ENCODE data around the gene KYAT1.

Gene KYAT1

GRCh38 chr9:128905964-128906363, 24.2 kb upstream of the KYAT1 start:
- Histone ChIP-seq H3K27ac (ENCODE audit: low read depth, low read length, poor library complexity, severe bottlenecking) (no peak overlapping the region), H3K4me3 (ENCODE audit: low read depth, low read length, poor library complexity, severe bottlenecking) (no peak overlapping the region), H3K27me3 (ENCODE audit: insufficient read depth, low read length) (no peaks in the 10 kb centered on the region), H3K4me2 (ENCODE audit: low read length) (no peak overlapping the region), H3K79me2 (ENCODE audit: insufficient read depth, low read length) (no peaks in the 10 kb centered on the region), H4K20me1 (ENCODE audit: insufficient read depth, low read length) (no peaks in the 10 kb centered on the region), H3K9me2 (ENCODE audit: low read depth, low read length) (no peaks in the 10 kb centered on the region), H3K9me3 (ENCODE audit: low read length) (no peaks in the 10 kb centered on the region), H3F3A (ENCODE audit: insufficient read depth, low read length) (no peaks in the 10 kb centered on the region), H3K36me3 (ENCODE audit: insufficient read depth, low read length) (peaks cover 29% of the 10 kb centered on the region), H2AFZ (ENCODE audit: low read length) (no peak overlapping the region), H3K9ac (ENCODE audit: low read length) (no peak overlapping the region), H3K4me1 (ENCODE audit: insufficient read depth, low read length, severe bottlenecking) (peaks cover 17% of the 10 kb centered on the region)
- TF ChIP-seq CTCF (IDR thresholded peaks at IDR 0.05; ENCODE audit: low read length) (no peak), EZH2 (IDR thresholded peaks at IDR 0.05; ENCODE audit: borderline replicate concordance, low read length) (no peak)

DNA sequence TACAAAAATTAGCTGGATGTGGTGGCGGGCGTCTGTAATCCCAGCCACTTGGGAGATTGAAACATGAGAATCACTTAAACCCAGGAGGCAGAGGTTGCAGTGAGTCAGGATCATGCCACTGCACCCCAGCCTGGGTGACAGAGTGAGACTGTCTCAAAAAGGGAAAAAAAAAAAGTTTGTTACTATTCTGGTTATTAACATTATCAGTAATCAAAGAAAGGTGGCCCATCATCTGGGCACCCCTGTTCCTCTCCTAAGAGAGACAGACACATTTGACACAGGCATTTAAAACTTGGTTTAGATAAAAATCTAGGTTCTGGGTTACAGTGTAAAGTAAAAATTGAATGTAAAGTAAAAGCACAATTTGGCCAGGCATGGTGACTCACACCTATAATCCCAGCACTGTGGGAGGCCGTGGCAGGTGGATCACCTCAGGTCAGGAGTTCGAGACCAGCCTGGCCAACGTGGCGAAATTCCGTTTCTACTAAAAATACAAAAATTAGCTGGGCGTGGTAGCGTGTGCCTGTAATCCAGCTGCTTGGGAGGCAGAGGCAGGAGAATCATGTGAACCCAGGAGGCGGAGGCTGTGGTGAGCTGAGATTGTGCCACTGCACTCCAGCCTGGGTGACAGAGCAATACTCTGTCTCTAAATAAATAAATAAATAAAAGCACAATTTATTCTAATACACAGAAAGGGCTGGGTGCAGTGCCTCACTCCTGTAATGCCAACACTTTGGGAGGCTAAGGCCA, 22.3 kb upstream of the KYAT1 start:
- peaks cover 26% of the 10 kb centered on the region for H3K36me3 ChIP-seq (ENCODE audit: insufficient read depth, low read length)
- TF ChIP-seq CTCF (IDR thresholded peaks at IDR 0.05; ENCODE audit: low read length), result no peak
- TF ChIP-seq EZH2 (IDR thresholded peaks at IDR 0.05; ENCODE audit: borderline replicate concordance, low read length), result no peak
- no peak overlapping the region for H3K9ac ChIP-seq (ENCODE audit: low read length)
- no peaks in the 10 kb centered on the region for H4K20me1 ChIP-seq (ENCODE audit: insufficient read depth, low read length)
- no peaks in the 10 kb centered on the region for H3K79me2 ChIP-seq (ENCODE audit: insufficient read depth, low read length)
- H3K4me1 ChIP-seq (ENCODE audit: insufficient read depth, low read length, severe bottlenecking), result peaks cover 17% of the 10 kb centered on the region
- no peak overlapping the region for H2AFZ ChIP-seq (ENCODE audit: low read length)
- H3K27me3 ChIP-seq (ENCODE audit: insufficient read depth, low read length), result no peaks in the 10 kb centered on the region
- H3K27ac ChIP-seq (ENCODE audit: low read depth, low read length, poor library complexity, severe bottlenecking), result no peak overlapping the region
- H3K9me2 ChIP-seq (ENCODE audit: low read depth, low read length), result no peaks in the 10 kb centered on the region
- H3K4me3 ChIP-seq (ENCODE audit: low read depth, low read length, poor library complexity, severe bottlenecking), result no peak overlapping the region
- no peak overlapping the region for H3K4me2 ChIP-seq (ENCODE audit: low read length)
- no peaks in the 10 kb centered on the region for H3K9me3 ChIP-seq (ENCODE audit: low read length)
- no peaks in the 10 kb centered on the region for H3F3A ChIP-seq (ENCODE audit: insufficient read depth, low read length)

- Histone ChIP-seq H2AFZ (ENCODE audit: low read length) (no peak overlapping the region), H3K9ac (ENCODE audit: low read length) (no peak overlapping the region; the same call in 1 of the 2 replicates), H3K4me2 (ENCODE audit: low read length) (no peak overlapping the region), H3K9me3 (ENCODE audit: low read length) (no peaks in the 10 kb centered on the region), H3K36me3 (ENCODE audit: insufficient read depth, low read length) (peaks cover 22% of the 10 kb centered on the region), H3K27ac (ENCODE audit: low read depth, low read length, poor library complexity, severe bottlenecking) (peak overlapping the region; percentile 64), H3K79me2 (ENCODE audit: insufficient read depth, low read length) (no peaks in the 10 kb centered on the region), H3K4me1 (ENCODE audit: insufficient read depth, low read length, severe bottlenecking) (peaks cover 17% of the 10 kb centered on the region), H3K4me3 (ENCODE audit: low read depth, low read length, poor library complexity, severe bottlenecking) (no peak overlapping the region), H3K27me3 (ENCODE audit: insufficient read depth, low read length) (no peaks in the 10 kb centered on the region), H3F3A (ENCODE audit: insufficient read depth, low read length) (no peaks in the 10 kb centered on the region), H4K20me1 (ENCODE audit: insufficient read depth, low read length) (no peaks in the 10 kb centered on the region), H3K9me2 (ENCODE audit: low read depth, low read length) (no peaks in the 10 kb centered on the region)
- TF ChIP-seq CTCF (IDR thresholded peaks at IDR 0.05; ENCODE audit: low read length) (no peak), EZH2 (IDR thresholded peaks at IDR 0.05; ENCODE audit: borderline replicate concordance, low read length) (no peak)
Measured at GRCh38 chr9:128903079-128903461, 21.3 kb upstream of the KYAT1 start.
